ENCODE measurements around the gene RPS6KB1.
"Not testable (repeated sequence)": the region's sequence is repeated elsewhere in the genome, so short reads cannot be mapped to it uniquely, and the experiment has no call there.

RPS6KB1 gene

GRCh38 chr17:59872351-59872750 is 20.6 kb upstream of the RPS6KB1 start:
- no peak for DNase-seq

- not testable (repeated sequence) for DNase-seq
These were observed 19.5 kb upstream of the RPS6KB1 start for GRCh38 chr17:59873414-59873813.

- DNase-seq, result no peak
These were observed 18.5 kb upstream of the RPS6KB1 start for GRCh38 chr17:59874376-59874775.

- DNase-seq, result no peak
These were observed 16.8 kb upstream of the RPS6KB1 start for GRCh38 chr17:59876107-59876506.

- DNase-seq, result no peak
These were observed 15.0 kb upstream of the RPS6KB1 start for GRCh38 chr17:59877965-59878364.

GRCh38 chr17:59878624-59879023 is 14.3 kb upstream of the RPS6KB1 start:
- DNase-seq, result no peak

GRCh38 chr17:59884861-59885260 is 8.1 kb upstream of the RPS6KB1 start:
- no peak for DNase-seq

GRCh38 chr17:59888145-59888750 is 4.7 kb upstream of the RPS6KB1 start:
- DNase-seq, result no peak

- DNase-seq, result peak; percentile 2
These were observed 2.2 kb upstream of the RPS6KB1 start for GRCh38 chr17:59890720-59891119.

GRCh38 chr17:59892251-59892923 is 534 bp upstream of the RPS6KB1 start:
- DNase-seq, result peak; percentile 98

- no peak for DNase-seq
These were observed 767 bp downstream of the RPS6KB1 start for GRCh38 chr17:59893676-59894100.

- no peak for DNase-seq
These were observed 4.2 kb downstream of the RPS6KB1 start for GRCh38 chr17:59897090-59897489.

GRCh38 chr17:59899099-59899498 is 6.2 kb downstream of the RPS6KB1 start:
- DNase-seq, result no peak

GRCh38 chr17:59901604-59902003 is 8.7 kb downstream of the RPS6KB1 start:
- no peak for DNase-seq

GRCh38 chr17:59903455-59903854 is 10.5 kb downstream of the RPS6KB1 start:
- DNase-seq, result no peak

GRCh38 chr17:59907467-59907866 is 14.5 kb downstream of the RPS6KB1 start:
- no peak for DNase-seq

GRCh38 chr17:59914274-59914854 is 21.4 kb downstream of the RPS6KB1 start:
- peak; percentile 28 for DNase-seq

GRCh38 chr17:59916446-59916845 is 23.5 kb downstream of the RPS6KB1 start:
- no peak for DNase-seq

- DNase-seq, result not testable (repeated sequence)
These were observed 27.7 kb downstream of the RPS6KB1 start for GRCh38 chr17:59920637-59921036.

GRCh38 chr17:59930121-59930520 is 37.2 kb downstream of the RPS6KB1 start:
- DNase-seq, result not testable (repeated sequence)

GRCh38 chr17:59930768-59931167 is 37.8 kb downstream of the RPS6KB1 start:
- DNase-seq, result not testable (repeated sequence)

- not testable (repeated sequence) for DNase-seq
These were observed 40.4 kb downstream of the RPS6KB1 start for GRCh38 chr17:59933317-59933716.

- DNase-seq, result not testable (repeated sequence)
These were observed 47.8 kb downstream of the RPS6KB1 start for GRCh38 chr17:59940697-59941096.

GRCh38 chr17:59941131-59941530 is 48.2 kb downstream of the RPS6KB1 start:
- no peak for DNase-seq

All from kidney glomerular epithelial cell (primary cell).